Caco-2 (cell line): ENCODE measurements around the gene ZNF284. TPM values are rescaled to one million over a fixed set of nuclear protein-coding genes. Genes with fewer than 3 reads are reported as not detected.

Source experiments
- Bru-seq: library from RNA; stranded (reverse); fragments of 400-500 nt; gene quantifications from one replicate; lab custom pipeline; 2021; lab: Mats Ljungman, UMichigan
- BruChase-seq, 2 experiments: library from RNA; stranded (reverse); fragments of 400-500 nt; gene quantifications; one replicate each; lab custom pipeline; 2021; lab: Mats Ljungman, UMichigan
- BruUV-seq: library from RNA; stranded (reverse); fragments of 400-500 nt; replicated peaks from 2 replicates; lab custom pipeline; 2021; lab: Mats Ljungman, UMichigan
- CTCF ChIA-PET: fragments of 300-600 bp; sonication (Branson Sonifier 250); formaldehyde crosslinking; loops from one replicate; lab custom pipeline; 2022; ENCODE audit warnings: antibody characterized with exemption; lab: Charles Lee
- POLR2A ChIA-PET: fragments of 300-600 bp; sonication (Branson Sonifier 250); formaldehyde crosslinking; loops from one replicate; lab custom pipeline; 2022; ENCODE audit warnings: antibody characterized with exemption; lab: Charles Lee
- DNase-seq, 2 experiments: peaks; one replicate each; pipeline versions ENCODE4 v3.0.0 to v3.0.0-alpha.2; 2020 to 2022
- H3K27me3 ChIP-seq: replicated peaks from 2 replicates; pipeline ENCODE4 v1.6.0; 2011; ENCODE audit warnings: low read length; ENCODE audit not compliant: control insufficient read depth, insufficient read depth
- H3K36me3 ChIP-seq: 2 replicates; pipeline ENCODE4 v1.5.1; 2011; ENCODE audit warnings: low read length; ENCODE audit not compliant: control insufficient read depth, insufficient read depth
- H3K4me1 ChIP-seq: fragments of 250-450 bp; sonication (Bioruptor Pico); 2 replicates; pipeline ENCODE4 v1.5.1; 2020; ENCODE audit warnings: mild to moderate bottlenecking
- H3K4me3 ChIP-seq: 2 replicates; pipeline ENCODE4 v1.5.1; 2011; ENCODE audit warnings: low read depth, mild to moderate bottlenecking, control low read depth, low read length
- H3K9me3 ChIP-seq: fragments of 250-450 bp; sonication (Bioruptor Pico); 2 replicates; pipeline ENCODE4 v1.5.1; 2020; ENCODE audit warnings: mild to moderate bottlenecking, moderate library complexity
- H3K27ac Mint-ChIP-seq: one replicate; pipeline ENCODE4 v1.8.0; 2022; ENCODE audit warnings: mixed read lengths; ENCODE audit not compliant: unreplicated experiment
- H3K27me3 Mint-ChIP-seq: one replicate; pipeline ENCODE4 v1.8.0; 2022; ENCODE audit warnings: mixed read lengths; ENCODE audit not compliant: insufficient read depth, unreplicated experiment
- H3K36me3 Mint-ChIP-seq: one replicate; pipeline ENCODE4 v1.8.0; 2022; ENCODE audit warnings: mild to moderate bottlenecking, mixed read lengths; ENCODE audit not compliant: insufficient read depth, unreplicated experiment
- H3K4me1 Mint-ChIP-seq: one replicate; pipeline ENCODE4 v1.8.0; 2022; ENCODE audit warnings: low read depth, mixed read lengths; ENCODE audit not compliant: unreplicated experiment
- H3K4me3 Mint-ChIP-seq: one replicate; pipeline ENCODE4 v1.8.0; 2022; ENCODE audit warnings: mild to moderate bottlenecking, moderate library complexity, mixed read lengths; ENCODE audit not compliant: unreplicated experiment
- H3K9me3 Mint-ChIP-seq: one replicate; pipeline ENCODE4 v1.8.0; 2022; ENCODE audit warnings: mixed read lengths; ENCODE audit not compliant: unreplicated experiment
- intact Hi-C: fragments of 100-400 bp; cut with micrococcal nuclease; formaldehyde crosslinking; loops from one replicate; pipeline ENCODE4 v1.10.0; 2022; ENCODE audit not compliant: unreplicated experiment
- long read RNA-seq: library from polyadenylated mRNA; stranded (forward); transcript quantifications from one replicate; pipeline ENCODE4 v2.0.0, GENCODE V29; 2022
- total RNA-seq: library from RNA; stranded (reverse); gene quantifications from 2 replicates; pipeline ENCODE4 v1.2.3, GENCODE V29; 2022
- TF ChIP-seq, protein P1 (sequence below), 2 experiments: fragments of 200-600 bp in 1 of 2; IDR thresholded peaks; 1 replicate in 1 of 2; 2 replicates in 1 of 2; pipeline versions ENCODE4 v1.5.1 to v1.8.0; 2011 to 2022; ENCODE audit warnings: antibody characterized with exemption in 1 of 2, control low read depth in 1 of 2, inconsistent platforms in 1 of 2, low read depth in 1 of 2, low read length in 1 of 2, mild to moderate bottlenecking in 1 of 2, moderate library complexity in 1 of 2; ENCODE audit not compliant: insufficient read depth in 1 of 2, severe bottlenecking in 1 of 2, unreplicated experiment in 1 of 2

Gene ZNF284
- 2.3 and 3.6 TPM in 2 replicates for total RNA-seq
- Bru-seq, nascent RNA, result percentile 54 among the genes with signal in this experiment
- BruChase-seq, experiment 1, labeled RNA remaining after a 2-hour chase, result percentile 86 among the genes with signal in this experiment
- percentile 71 among the genes with signal in this experiment for BruChase-seq, experiment 2, labeled RNA remaining after a 6-hour chase
- long read RNA-seq, full-length matches to known transcripts, result 6 of 7 reads
- long read RNA-seq, partial matches to known transcripts, result 0 of 7 reads
- long read RNA-seq, other reads (novel, unspliced or antisense), result 1 of 7 reads

- TF ChIP-seq, protein P1, sequence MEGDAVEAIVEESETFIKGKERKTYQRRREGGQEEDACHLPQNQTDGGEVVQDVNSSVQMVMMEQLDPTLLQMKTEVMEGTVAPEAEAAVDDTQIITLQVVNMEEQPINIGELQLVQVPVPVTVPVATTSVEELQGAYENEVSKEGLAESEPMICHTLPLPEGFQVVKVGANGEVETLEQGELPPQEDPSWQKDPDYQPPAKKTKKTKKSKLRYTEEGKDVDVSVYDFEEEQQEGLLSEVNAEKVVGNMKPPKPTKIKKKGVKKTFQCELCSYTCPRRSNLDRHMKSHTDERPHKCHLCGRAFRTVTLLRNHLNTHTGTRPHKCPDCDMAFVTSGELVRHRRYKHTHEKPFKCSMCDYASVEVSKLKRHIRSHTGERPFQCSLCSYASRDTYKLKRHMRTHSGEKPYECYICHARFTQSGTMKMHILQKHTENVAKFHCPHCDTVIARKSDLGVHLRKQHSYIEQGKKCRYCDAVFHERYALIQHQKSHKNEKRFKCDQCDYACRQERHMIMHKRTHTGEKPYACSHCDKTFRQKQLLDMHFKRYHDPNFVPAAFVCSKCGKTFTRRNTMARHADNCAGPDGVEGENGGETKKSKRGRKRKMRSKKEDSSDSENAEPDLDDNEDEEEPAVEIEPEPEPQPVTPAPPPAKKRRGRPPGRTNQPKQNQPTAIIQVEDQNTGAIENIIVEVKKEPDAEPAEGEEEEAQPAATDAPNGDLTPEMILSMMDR (IDR thresholded peaks at IDR 0.05; ENCODE audit: insufficient read depth in 1 of 2, low read depth in 1 of 2, low read length in 1 of 2, severe bottlenecking in 1 of 2, unreplicated experiment in 1 of 2), result no peak
- H3K4me3 Mint-ChIP-seq, result peak within 1 kb of the TSS; percentile 83
- DNase-seq, result peak; percentile 91 to 94
- ChIA-PET POLR2A (no interaction called here), CTCF (no interaction called here)
- Histone ChIP-seq H3K4me3 (peak within 1 kb of the TSS; percentile 77), H3K36me3 (no peaks in the 10 kb centered on the region), H3K4me1 (peaks cover 3% of the 10 kb centered on the region; the same call in 1 of the 2 replicates), H3K9me3 (0 out of 2 replicates have a peak, but pooled peaks cover 5% of the 10 kb centered on the region), H3K27me3 (no peaks in the 10 kb centered on the region)
- H3K4me1 Mint-ChIP-seq, result peaks cover 14% of the 10 kb centered on the region
- BruUV-seq, result no TSS peak
- H3K36me3 Mint-ChIP-seq, result peaks cover 22% of the 10 kb centered on the region
- intact Hi-C loops, result loop anchor here (1.0 kb wide), 5 partner anchors 21 to 88 kb away; partner anchors contain the start of genes ZNF155, ZNF224, ZNF225 and ZNF230
- peak within 1 kb of the TSS; percentile 85 for H3K27ac Mint-ChIP-seq
- no peaks in the 10 kb centered on the region for H3K27me3 Mint-ChIP-seq
- peaks cover 29% of the 10 kb centered on the region for H3K9me3 Mint-ChIP-seq
Measured at GRCh38 chr19:44071824-44072542, at the start of gene ZNF284. Gene ZNF284, plus strand, starts transcription at chr19:44072159. Its CDS starts 4,231 bp downstream, at chr19:44076390.

DNA sequence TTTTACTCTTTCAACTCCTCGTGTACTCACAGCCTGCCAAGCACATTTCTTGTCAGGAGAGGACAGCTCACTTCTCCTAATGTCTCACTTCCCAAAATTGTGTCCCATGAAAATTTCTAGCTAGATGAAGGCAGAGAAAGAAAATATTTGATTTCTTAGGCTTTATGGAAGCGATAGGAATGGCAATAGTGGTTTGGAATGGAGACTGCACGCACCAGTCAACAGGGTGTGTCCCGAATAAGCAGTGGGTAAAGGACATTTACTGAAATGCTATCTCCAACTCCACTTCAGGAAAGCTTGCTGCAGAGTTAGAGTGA, 47.1 kb upstream of the ZNF284 start:
- CTCF ChIA-PET, result no interaction called here
- DNase-seq, result no peak
- H3K27me3 Mint-ChIP-seq, result peaks cover 6% of the 10 kb centered on the region
- peaks cover 14% of the 10 kb centered on the region for H3K4me1 ChIP-seq
- H3K4me3 ChIP-seq, result peak overlapping the region; percentile 84
- intact Hi-C loops, result loop anchor here (1.0 kb wide), 3 partner anchors 22 to 69 kb away; partner anchors contain the start of gene ZNF224
- peak overlapping the region; percentile 99 for H3K4me3 Mint-ChIP-seq
- H3K9me3 ChIP-seq, result peaks cover 9% of the 10 kb centered on the region; the same call in 1 of the 2 replicates
- peaks cover 12% of the 10 kb centered on the region for H3K4me1 Mint-ChIP-seq
- H3K9me3 Mint-ChIP-seq, result peaks cover 32% of the 10 kb centered on the region
- peaks cover 19% of the 10 kb centered on the region for H3K36me3 Mint-ChIP-seq
- BruUV-seq, result no TSS peak
- TF ChIP-seq, protein P1 (IDR thresholded peaks at IDR 0.05; ENCODE audit: insufficient read depth in 1 of 2, low read depth in 1 of 2, low read length in 1 of 2, severe bottlenecking in 1 of 2, unreplicated experiment in 1 of 2), result no peak
- POLR2A ChIA-PET, result no interaction called here
- no peaks in the 10 kb centered on the region for H3K27me3 ChIP-seq
- H3K27ac Mint-ChIP-seq, result peak overlapping the region; percentile 96
- H3K36me3 ChIP-seq, result peaks cover 9% of the 10 kb centered on the region

- peak; percentile 75 to 83 for DNase-seq
- TSS peak; percentile 70 for BruUV-seq
- H3K9me3 Mint-ChIP-seq, result peaks cover 27% of the 10 kb centered on the region
- H3K4me3 ChIP-seq, result peak within 1 kb of the TSS; percentile 84
- peaks cover 14% of the 10 kb centered on the region for H3K4me1 ChIP-seq
- H3K27me3 Mint-ChIP-seq, result peaks cover 5% of the 10 kb centered on the region
- H3K4me1 Mint-ChIP-seq, result peaks cover 12% of the 10 kb centered on the region
- CTCF ChIA-PET, result no interaction called here
- TF ChIP-seq, protein P1 (IDR thresholded peaks at IDR 0.05; ENCODE audit: insufficient read depth in 1 of 2, low read depth in 1 of 2, low read length in 1 of 2, severe bottlenecking in 1 of 2, unreplicated experiment in 1 of 2), result no peak
- POLR2A ChIA-PET, result no interaction called here
- H3K36me3 Mint-ChIP-seq, result peaks cover 19% of the 10 kb centered on the region
- peaks cover 9% of the 10 kb centered on the region; the same call in 1 of the 2 replicates for H3K9me3 ChIP-seq
- intact Hi-C loops, result loop anchor here (1.0 kb wide), 3 partner anchors 22 to 69 kb away; partner anchors contain the start of gene ZNF224
- H3K36me3 ChIP-seq, result peaks cover 9% of the 10 kb centered on the region
- H3K27me3 ChIP-seq, result no peaks in the 10 kb centered on the region
- H3K4me3 Mint-ChIP-seq, result peak within 1 kb of the TSS; percentile 99
- peak within 1 kb of the TSS; percentile 96 for H3K27ac Mint-ChIP-seq
Measured at GRCh38 chr19:44025217-44025936, 46.6 kb upstream of the ZNF284 start, which contains the start of gene ZNF222. Gene ZNF222, plus strand, starts transcription at chr19:44025379. Its CDS starts 58 bp downstream, at chr19:44025437.
